ENCODE data around the gene STRN.
"Not testable (repeated sequence)": the region's sequence is repeated elsewhere in the genome, so short reads cannot be mapped to it uniquely, and the experiment has no call there.

Gene STRN

DNA sequence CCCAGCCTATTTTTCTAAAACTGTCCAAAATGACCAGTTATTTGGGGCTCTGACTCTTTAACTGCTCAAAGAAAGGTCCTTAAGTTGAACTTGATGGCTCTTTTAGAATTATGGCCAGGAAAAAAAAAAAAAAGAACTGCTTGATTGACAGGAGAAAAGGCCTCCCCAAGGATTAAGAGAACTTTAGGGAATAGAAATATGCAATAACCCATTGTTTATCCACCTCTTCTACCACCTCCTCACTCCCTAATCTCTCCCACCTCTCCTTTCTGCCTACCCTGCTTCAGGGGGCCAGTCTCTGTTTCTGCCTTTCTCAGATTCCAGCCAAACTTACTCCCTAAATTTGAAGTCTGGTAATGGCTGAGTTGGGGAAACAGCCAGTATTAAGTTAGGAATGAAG lies 5.7 kb upstream of the STRN start:
- H3K4me1 Mint-ChIP-seq, result peaks cover 8% of the 10 kb centered on the region

DNA sequence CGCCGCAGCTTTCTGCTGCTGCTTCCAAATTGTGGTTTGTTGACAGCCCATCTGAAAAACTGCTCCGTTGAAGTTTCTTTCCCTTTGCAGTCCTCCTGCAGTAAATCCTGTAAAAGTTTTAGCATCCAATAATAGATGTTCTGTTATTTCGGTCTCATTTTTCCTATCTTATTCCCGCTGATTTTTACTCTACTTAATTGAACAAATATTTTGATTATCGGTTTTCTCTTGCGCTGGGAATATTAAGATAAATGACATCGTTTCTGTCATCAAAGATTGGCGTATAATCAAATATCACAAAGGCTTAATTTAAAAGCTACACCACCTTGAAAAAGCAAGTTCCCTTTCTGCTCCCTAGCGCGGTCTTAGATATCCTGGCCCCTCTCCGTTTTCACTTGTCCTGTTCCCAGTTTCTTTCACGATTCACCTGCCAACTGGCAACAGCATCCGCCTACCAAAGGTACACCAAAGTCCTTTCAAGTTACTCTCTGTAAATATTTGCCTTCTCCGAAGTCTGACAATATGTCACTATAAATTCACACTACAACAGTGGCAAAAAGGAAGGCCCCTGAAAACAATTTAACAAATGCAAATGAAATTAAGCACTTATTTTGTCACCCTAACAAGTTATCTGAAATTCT lies 1.0 kb upstream of the STRN start:
- H3K27me3 Mint-ChIP-seq, result no peaks in the 10 kb centered on the region
- H3K4me1 Mint-ChIP-seq, result peaks cover 36% of the 10 kb centered on the region
- peak overlapping the region; percentile 90 for H3K27ac Mint-ChIP-seq
- peaks cover 8% of the 10 kb centered on the region for H3K36me3 Mint-ChIP-seq
- H3K9me3 Mint-ChIP-seq, result no peaks in the 10 kb centered on the region
- H3K4me3 Mint-ChIP-seq, result peak overlapping the region; percentile 98
- ATAC-seq, result no peak

More for the DNA sequence above, 5.7 kb upstream of the STRN start:
- Mint-ChIP-seq H3K36me3 (no peaks in the 10 kb centered on the region), H3K4me3 (no peak overlapping the region), H3K9me3 (no peaks in the 10 kb centered on the region), H3K27ac (peak overlapping the region; percentile 51), H3K27me3 (no peaks in the 10 kb centered on the region)
- ATAC-seq, result no peak

DNA sequence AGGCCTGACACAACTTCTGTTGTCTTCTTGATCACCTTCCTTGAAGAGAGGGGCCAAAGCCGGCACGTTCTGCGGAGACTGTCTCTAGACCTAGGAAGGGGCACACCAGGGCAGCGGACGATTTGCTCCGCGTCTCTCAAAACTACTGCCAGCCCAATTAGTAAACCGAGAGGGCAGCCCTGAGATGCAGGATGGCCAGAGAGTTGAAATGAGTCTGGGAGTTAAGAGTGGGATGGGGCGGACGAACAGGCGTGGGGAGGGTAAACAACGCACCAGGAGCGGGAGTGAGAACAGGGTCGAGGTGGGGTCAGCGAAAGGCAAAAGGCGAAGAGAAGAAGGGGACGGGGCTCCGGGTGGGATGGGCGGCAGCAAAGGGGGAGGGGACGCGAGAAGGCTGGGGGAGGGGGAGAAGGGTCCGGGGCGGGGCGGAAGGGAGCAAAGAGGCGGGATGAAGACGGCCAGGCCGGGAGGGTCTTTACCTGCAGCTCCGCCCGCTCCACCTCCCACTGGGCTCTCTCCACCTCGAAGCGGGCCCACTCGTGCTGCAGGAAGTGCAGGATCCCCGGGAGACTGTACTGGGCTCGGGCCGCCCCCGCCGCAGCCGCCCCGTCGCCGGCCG lies 476 bp downstream of the STRN start:
- Mint-ChIP-seq H3K36me3 (peaks cover 18% of the 10 kb centered on the region), H3K27me3 (no peaks in the 10 kb centered on the region), H3K9me3 (no peaks in the 10 kb centered on the region), H3K4me3 (peak overlapping the region; percentile 96), H3K4me1 (peaks cover 50% of the 10 kb centered on the region), H3K27ac (peak overlapping the region; percentile 90)
- peak; percentile 59 for ATAC-seq

DNA sequence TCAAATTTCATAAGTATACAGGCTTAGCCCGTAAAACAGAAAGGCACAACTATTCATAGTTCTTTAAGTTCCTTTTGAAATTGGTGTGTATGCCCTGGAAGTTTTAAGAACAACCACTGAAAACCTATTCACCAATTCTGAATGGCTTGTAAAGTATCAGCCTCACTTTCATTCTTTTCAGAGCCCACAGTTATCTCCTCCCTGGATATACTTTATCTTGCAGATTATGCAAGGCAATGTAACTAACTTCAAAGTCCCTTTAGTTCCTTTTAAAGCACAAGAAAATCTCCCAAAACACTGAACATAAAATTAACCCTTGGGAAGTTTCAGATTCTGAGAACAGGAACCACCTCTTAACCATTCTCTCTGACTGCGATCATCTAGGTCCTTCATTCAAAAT lies 1.1 kb downstream of the STRN start:
- ATAC-seq, result no peak
- Mint-ChIP-seq H3K4me1 (peaks cover 55% of the 10 kb centered on the region), H3K36me3 (peaks cover 18% of the 10 kb centered on the region), H3K27me3 (no peaks in the 10 kb centered on the region), H3K9me3 (no peaks in the 10 kb centered on the region), H3K4me3 (peak overlapping the region; percentile 96), H3K27ac (peak overlapping the region; percentile 90)

DNA sequence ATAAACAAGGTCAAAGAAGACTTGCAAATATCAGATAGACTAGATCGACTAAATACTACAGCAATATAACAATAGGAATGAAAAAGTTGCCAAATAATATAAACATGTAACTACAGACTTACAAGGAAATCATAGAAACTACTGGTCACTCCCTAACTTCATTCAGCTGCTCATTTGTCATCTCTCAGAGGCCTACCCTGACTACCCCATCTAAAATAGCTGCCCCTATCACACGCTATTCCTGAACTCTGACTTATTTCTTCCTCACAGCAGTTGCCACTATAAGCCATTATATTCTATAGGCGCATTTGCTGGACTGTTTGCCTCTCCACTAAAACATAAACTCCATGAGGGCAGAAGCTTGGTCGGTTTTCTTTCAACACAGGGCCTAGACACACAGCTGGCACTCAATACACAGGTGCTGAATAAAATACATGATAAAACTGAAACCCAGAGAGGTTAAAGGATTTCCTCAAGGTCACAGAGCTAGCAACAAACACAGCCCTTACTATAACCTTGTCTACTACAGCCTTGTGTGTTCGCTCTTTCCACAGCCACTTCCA lies 1.8 kb downstream of the STRN start:
- Mint-ChIP-seq H3K27me3 (no peaks in the 10 kb centered on the region), H3K36me3 (peaks cover 18% of the 10 kb centered on the region), H3K4me1 (peaks cover 60% of the 10 kb centered on the region), H3K4me3 (peak overlapping the region; percentile 96), H3K27ac (peak overlapping the region; percentile 90), H3K9me3 (no peaks in the 10 kb centered on the region)
- ATAC-seq, result no peak

DNA sequence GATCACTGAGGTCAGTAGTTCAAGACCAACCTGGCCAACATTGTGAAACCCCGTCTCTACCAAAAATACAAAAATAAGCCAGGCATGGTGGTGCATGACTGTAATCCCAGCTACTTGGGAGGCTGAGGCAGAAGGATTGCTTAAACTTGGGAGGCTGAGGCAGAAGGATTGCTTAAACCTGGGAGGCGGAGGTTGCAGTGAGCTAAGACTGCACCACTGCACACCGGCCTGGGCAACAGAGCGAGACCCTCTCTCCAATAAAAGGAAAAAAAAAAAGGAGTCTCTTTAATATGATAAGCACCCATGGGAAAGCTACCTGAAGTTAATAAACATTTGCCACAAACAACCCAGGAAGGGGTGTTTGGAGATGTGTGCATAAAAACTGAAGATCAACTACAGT lies 2.6 kb downstream of the STRN start:
- Mint-ChIP-seq H3K27me3 (no peaks in the 10 kb centered on the region), H3K4me3 (no peak overlapping the region), H3K4me1 (peaks cover 69% of the 10 kb centered on the region), H3K27ac (no peak overlapping the region), H3K36me3 (peaks cover 18% of the 10 kb centered on the region), H3K9me3 (no peaks in the 10 kb centered on the region)
- no peak for ATAC-seq

DNA sequence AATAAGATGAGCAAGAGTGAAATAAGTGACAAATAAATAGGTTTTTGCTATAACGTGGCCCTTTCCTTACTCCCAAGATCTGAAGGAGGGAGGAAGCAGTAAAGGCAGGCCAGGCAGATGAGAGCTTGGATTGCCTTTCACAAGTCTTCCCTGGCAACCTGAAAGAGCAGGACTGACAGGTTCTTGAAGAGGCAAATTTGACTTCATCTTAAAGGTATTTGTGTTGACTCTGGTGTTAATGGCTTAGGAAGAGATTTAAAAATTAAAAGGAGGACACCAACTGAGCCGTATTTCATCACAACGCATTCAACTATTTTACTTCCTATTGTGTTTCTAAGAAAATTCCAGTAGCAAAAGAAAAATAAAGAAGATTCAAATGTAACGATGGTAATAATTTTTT lies 3.2 kb downstream of the STRN start:
- H3K4me3 Mint-ChIP-seq, result no peak overlapping the region
- ATAC-seq, result no peak
- H3K27ac Mint-ChIP-seq, result no peak overlapping the region

DNA sequence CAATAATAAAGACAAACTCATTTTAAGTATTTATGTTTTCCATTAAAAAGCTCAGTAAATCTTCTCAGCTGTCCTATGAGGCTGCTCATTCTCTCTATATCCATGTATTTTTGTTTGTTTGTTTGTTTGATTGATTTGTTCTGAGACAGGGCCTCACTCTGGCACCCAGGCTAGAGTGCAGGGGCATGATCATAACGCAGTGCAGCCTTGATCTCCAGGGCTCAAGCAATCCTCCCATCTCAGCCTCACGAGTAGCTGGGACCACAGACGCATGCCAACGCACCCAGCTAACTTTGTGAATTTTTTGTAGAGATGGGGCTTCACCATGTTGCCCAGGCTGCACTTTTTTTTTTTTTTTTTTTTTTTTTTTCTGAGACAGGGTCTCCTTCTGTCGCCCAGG lies 5.6 kb downstream of the STRN start:
- H3K4me3 Mint-ChIP-seq, result no peak overlapping the region
- no peak for ATAC-seq
- H3K27me3 Mint-ChIP-seq, result no peaks in the 10 kb centered on the region
- no peaks in the 10 kb centered on the region for H3K9me3 Mint-ChIP-seq
- H3K36me3 Mint-ChIP-seq, result peaks cover 27% of the 10 kb centered on the region
- peaks cover 66% of the 10 kb centered on the region for H3K4me1 Mint-ChIP-seq
- H3K27ac Mint-ChIP-seq, result no peak overlapping the region

More for the DNA sequence above, 3.2 kb downstream of the STRN start:
- Mint-ChIP-seq H3K27me3 (no peaks in the 10 kb centered on the region), H3K9me3 (no peaks in the 10 kb centered on the region), H3K36me3 (peaks cover 24% of the 10 kb centered on the region), H3K4me1 (peaks cover 75% of the 10 kb centered on the region)

DNA sequence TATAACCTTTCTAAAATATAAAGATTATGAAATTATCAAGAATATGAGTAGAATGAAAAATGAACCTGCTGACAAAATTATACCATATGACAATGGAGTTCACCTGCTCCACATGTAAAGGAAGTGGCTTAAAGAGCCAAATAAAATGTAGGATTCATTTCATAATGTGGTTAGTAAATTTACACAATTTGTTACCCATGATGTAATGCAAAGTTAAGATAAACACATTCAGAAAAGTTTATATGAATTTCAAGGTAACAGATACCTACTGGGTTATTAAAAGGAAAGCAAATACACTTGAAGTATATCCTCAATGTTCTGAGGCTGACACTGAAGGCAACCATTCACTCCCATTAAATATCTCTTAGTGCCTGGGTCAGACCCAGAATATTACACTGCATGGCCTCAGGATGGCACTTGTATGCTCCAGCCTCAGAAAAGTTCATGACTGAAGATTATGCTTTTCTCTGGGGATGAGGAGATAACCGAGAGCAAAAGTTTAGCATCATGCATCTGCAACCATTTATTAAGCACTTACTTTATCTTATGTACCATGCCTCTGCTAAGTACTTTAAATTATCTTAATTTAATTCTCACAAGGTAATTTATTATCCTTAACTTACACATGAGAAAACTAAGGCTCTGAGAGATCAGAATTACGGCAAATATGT lies 6.2 kb downstream of the STRN start:
- peaks cover 27% of the 10 kb centered on the region for H3K36me3 Mint-ChIP-seq
- H3K4me1 Mint-ChIP-seq, result peaks cover 66% of the 10 kb centered on the region
- H3K27me3 Mint-ChIP-seq, result no peaks in the 10 kb centered on the region
- H3K4me3 Mint-ChIP-seq, result no peak overlapping the region
- no peak for ATAC-seq
- no peak overlapping the region for H3K27ac Mint-ChIP-seq
- no peaks in the 10 kb centered on the region for H3K9me3 Mint-ChIP-seq

DNA sequence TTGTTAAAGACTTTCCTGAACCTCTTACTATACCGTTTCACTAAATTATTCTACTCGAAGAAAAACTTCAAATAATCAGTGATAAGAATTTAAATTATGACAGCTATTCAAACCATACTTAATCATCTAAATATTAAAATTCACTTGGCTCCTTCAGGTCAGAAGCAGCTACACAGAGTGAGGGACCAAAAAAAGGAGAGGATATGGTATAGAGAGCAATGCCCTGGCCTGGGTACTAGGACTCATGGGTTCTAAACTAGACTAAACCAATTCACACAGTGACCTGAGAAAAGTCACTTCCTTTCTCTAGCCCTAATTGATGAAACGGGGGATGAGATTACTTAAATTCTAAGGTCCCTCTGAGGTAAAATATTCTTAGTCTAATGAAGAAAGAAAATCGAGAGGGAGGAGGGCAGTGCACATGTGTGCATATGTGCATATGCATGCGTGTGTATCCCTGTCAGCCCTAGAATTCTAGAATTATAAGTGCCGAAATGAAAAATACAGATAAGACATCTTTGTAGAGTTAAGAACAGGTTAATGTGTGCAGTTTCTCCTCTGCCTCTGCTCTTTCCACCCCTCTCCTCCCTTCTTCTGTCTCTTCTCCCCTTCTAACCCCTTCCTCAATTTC lies 11.2 kb downstream of the STRN start:
- Mint-ChIP-seq H3K4me1 (peaks cover 46% of the 10 kb centered on the region), H3K27ac (no peak overlapping the region), H3K4me3 (no peak overlapping the region), H3K36me3 (peaks cover 10% of the 10 kb centered on the region), H3K9me3 (no peaks in the 10 kb centered on the region), H3K27me3 (no peaks in the 10 kb centered on the region)
- no peak for ATAC-seq

DNA sequence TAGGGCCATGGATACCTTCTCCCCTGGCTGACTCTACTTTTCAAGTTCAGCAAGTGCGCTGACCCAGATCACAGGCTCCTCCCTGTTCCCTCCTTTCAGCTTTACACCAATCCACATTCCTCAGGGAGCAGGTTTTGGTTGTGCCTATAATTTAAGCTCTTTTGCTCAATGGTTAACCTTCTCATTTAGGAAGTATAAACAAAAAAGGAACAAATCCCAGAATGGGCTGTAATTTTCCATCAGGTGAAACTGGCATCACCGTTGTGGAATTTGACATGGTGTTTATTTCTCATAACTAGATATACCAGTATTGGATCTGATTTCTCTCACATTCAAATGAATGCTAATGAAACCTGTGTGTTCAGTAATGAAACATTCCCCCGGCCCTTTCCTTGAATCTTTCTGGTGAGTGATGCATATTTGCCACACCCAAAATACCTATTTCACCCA lies 13.6 kb downstream of the STRN start:
- Mint-ChIP-seq H3K4me1 (peaks cover 45% of the 10 kb centered on the region), H3K27ac (no peak overlapping the region)

DNA sequence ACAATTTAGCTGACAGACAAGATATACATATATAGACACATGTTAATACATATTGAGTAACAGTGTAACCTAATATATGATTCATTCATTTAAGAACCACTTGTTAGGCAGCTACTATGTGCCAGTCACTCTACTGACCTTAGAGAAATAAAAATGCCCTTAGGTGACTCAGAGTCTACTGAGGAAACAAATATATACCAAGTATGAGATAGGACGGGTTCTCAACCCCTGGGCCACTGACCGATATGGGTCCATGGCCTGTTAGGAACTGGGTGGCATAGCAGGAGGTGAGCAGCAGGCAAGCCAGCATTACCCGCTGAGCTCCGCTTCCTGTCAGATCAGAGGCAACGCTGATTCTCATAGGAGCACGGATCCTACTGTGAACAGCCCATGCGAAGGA lies 14.8 kb downstream of the STRN start:
- Mint-ChIP-seq H3K9me3 (no peaks in the 10 kb centered on the region), H3K4me1 (peaks cover 45% of the 10 kb centered on the region), H3K27me3 (no peaks in the 10 kb centered on the region), H3K27ac (no peak overlapping the region), H3K36me3 (peaks cover 16% of the 10 kb centered on the region), H3K4me3 (no peak overlapping the region)
- ATAC-seq, result no peak

More for the DNA sequence above, 13.6 kb downstream of the STRN start:
- peaks cover 16% of the 10 kb centered on the region for H3K36me3 Mint-ChIP-seq
- no peaks in the 10 kb centered on the region for H3K9me3 Mint-ChIP-seq
- H3K4me3 Mint-ChIP-seq, result no peak overlapping the region
- no peak for ATAC-seq
- no peaks in the 10 kb centered on the region for H3K27me3 Mint-ChIP-seq

DNA sequence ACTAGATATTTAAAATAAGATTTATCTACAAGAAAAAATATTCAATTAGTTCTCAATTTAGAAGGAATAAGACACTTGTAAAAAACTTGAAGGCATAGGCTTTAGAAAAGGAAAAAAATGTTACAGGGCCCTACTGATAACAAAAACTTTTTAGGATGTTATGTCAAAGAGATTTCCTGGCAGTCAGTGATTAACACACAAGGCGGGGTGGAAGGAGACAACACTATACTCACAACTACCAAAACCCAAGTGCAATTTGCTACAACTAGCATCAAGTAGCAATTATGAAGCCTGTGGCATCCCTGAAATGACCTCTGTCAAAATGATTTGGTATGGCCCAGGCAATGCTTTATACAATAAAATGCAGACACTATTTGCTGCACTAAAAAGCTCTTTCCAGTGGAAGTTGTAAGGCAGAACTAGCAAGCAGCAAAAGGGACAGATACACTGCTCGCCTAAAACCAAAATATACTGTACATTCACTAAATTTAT lies 15.3 kb downstream of the STRN start:
- Mint-ChIP-seq H3K27me3 (no peaks in the 10 kb centered on the region), H3K9me3 (no peaks in the 10 kb centered on the region), H3K36me3 (peaks cover 16% of the 10 kb centered on the region), H3K27ac (no peak overlapping the region), H3K4me1 (peaks cover 45% of the 10 kb centered on the region), H3K4me3 (no peak overlapping the region)
- no peak for ATAC-seq

DNA sequence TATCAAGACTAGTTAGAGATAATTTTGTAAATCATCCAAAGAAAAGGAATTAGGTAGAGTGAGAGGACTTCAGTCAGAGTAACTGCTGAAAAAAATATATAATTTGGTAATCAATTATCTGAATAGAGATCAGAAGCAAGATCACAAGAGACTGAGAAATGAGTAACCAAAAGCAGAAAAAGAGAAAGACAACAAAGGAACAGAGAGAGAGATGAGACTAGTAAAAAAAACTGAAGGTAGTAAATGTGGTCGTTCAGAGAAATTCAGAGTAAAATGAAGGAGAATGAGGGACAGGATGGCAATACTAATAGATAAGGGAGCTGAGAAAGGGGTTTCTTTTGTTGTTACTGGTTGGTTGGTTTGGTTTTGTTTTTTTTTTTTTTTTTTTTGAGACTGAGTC lies 16.5 kb downstream of the STRN start:
- H3K4me3 Mint-ChIP-seq, result no peak overlapping the region
- H3K27me3 Mint-ChIP-seq, result no peaks in the 10 kb centered on the region
- H3K27ac Mint-ChIP-seq, result no peak overlapping the region
- ATAC-seq, result no peak
- peaks cover 36% of the 10 kb centered on the region for H3K4me1 Mint-ChIP-seq
- no peaks in the 10 kb centered on the region for H3K9me3 Mint-ChIP-seq
- peaks cover 16% of the 10 kb centered on the region for H3K36me3 Mint-ChIP-seq

DNA sequence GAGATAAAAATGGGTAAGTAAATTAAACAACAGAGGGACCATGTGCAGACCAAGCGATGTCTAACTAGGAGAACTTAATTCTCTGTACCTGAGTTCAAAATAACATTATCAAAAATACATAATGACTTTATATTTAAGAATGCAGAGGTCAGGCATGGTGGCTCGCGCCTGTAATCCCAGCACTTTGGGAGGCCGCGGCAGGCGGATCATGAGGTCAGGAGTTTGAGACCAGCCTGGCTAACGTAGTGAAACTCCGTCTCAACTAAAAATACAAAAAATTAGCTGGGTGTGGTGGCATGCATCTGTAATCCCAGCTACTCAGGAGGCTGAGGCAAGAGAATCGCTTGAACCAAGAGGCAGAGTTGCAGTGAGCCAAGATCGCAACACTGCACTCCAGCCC lies 21.1 kb downstream of the STRN start:
- H3K27ac Mint-ChIP-seq, H3K27me3 Mint-ChIP-seq, H3K4me3 Mint-ChIP-seq, H3K9me3 Mint-ChIP-seq, ATAC-seq: not testable (repeated sequence)
- H3K4me1 Mint-ChIP-seq, result peaks cover 20% of the 10 kb centered on the region
- peaks cover 16% of the 10 kb centered on the region for H3K36me3 Mint-ChIP-seq

Data from stimulated activated memory B cell treated with anti-CD40 and anti-IgM and Interleukin-4, amounts not matched to agents 10 μg/mL and 1 μg/mL and 100 μg/mL, for 72 hours (primary cell).